ENCODE data around the gene ZFP90.

- TF ChIP-seq CTCF (IDR thresholded peaks at IDR 0.05) (no peak), POLR2A (IDR thresholded peaks at IDR 0.05) (no peak)
These were observed 36.0 kb downstream of the ZFP90 start for GRCh38 chr16:68575082-68575481.
